ENCODE data around the gene SETBP1.

Gene SETBP1

GRCh38 chr18:44695503-44695902 is 14.8 kb downstream of the SETBP1 start:
- H3K36me3 ChIP-seq (replicated peaks) = no peaks in the 10 kb centered on the region
- DNase-seq = no peak
- in situ Hi-C loops (cut with HindIII; ENCODE audit: low pct_ligation_motif_present, low sequenced_read_pairs) = no loop called here
- no peak for TF ChIP-seq CTCF (IDR thresholded peaks at IDR 0.05; ENCODE audit: low read depth, low read length, missing control alignments)
- no peak overlapping the region for H3K27ac ChIP-seq
- H3K27me3 ChIP-seq (replicated peaks) = no peaks in the 10 kb centered on the region
- H3K4me3 ChIP-seq (ENCODE audit: low read depth, low read length) = no peak overlapping the region

- DNase-seq = no peak
- H3K27ac ChIP-seq = no peak overlapping the region
- no peak for TF ChIP-seq CTCF (IDR thresholded peaks at IDR 0.05; ENCODE audit: low read depth, low read length, missing control alignments)
- in situ Hi-C loops (cut with HindIII; ENCODE audit: low pct_ligation_motif_present, low sequenced_read_pairs) = no loop called here
- H3K27me3 ChIP-seq (replicated peaks) = no peaks in the 10 kb centered on the region
- H3K4me3 ChIP-seq (ENCODE audit: low read depth, low read length) = no peak overlapping the region
- H3K36me3 ChIP-seq (replicated peaks) = no peaks in the 10 kb centered on the region
Measured at GRCh38 chr18:44696892-44697291, 16.2 kb downstream of the SETBP1 start.

- TF ChIP-seq CTCF (IDR thresholded peaks at IDR 0.05; ENCODE audit: low read depth, low read length, missing control alignments) = no peak
- H3K4me3 ChIP-seq (ENCODE audit: low read depth, low read length) = no peak overlapping the region
- in situ Hi-C loops (cut with HindIII; ENCODE audit: low pct_ligation_motif_present, low sequenced_read_pairs) = no loop called here
- H3K36me3 ChIP-seq (replicated peaks) = no peaks in the 10 kb centered on the region
- no peak overlapping the region for H3K27ac ChIP-seq
- DNase-seq = no peak
- H3K27me3 ChIP-seq (replicated peaks) = no peaks in the 10 kb centered on the region
Measured at GRCh38 chr18:44697315-44697714, 16.6 kb downstream of the SETBP1 start.

- no peak overlapping the region for H3K4me3 ChIP-seq (ENCODE audit: low read depth, low read length)
- in situ Hi-C loops (cut with HindIII; ENCODE audit: low pct_ligation_motif_present, low sequenced_read_pairs) = no loop called here
- no peak overlapping the region for H3K27ac ChIP-seq
- TF ChIP-seq CTCF (IDR thresholded peaks at IDR 0.05; ENCODE audit: low read depth, low read length, missing control alignments) = no peak
- no peaks in the 10 kb centered on the region for H3K36me3 ChIP-seq (replicated peaks)
- no peaks in the 10 kb centered on the region for H3K27me3 ChIP-seq (replicated peaks)
- DNase-seq = no peak
Measured at GRCh38 chr18:44698518-44698917, 17.8 kb downstream of the SETBP1 start.

- Histone ChIP-seq H3K27ac (no peak overlapping the region), H3K36me3 (replicated peaks) (no peaks in the 10 kb centered on the region), H3K4me3 (ENCODE audit: low read depth, low read length) (no peak overlapping the region), H3K27me3 (replicated peaks) (no peaks in the 10 kb centered on the region)
- in situ Hi-C loops (cut with HindIII; ENCODE audit: low pct_ligation_motif_present, low sequenced_read_pairs) = no loop called here
- DNase-seq = no peak
- TF ChIP-seq CTCF (IDR thresholded peaks at IDR 0.05; ENCODE audit: low read depth, low read length, missing control alignments) = no peak
Measured at GRCh38 chr18:44699572-44700261, 19.0 kb downstream of the SETBP1 start.

- Histone ChIP-seq H3K27ac (no peak overlapping the region), H3K27me3 (replicated peaks) (no peaks in the 10 kb centered on the region), H3K36me3 (replicated peaks) (no peaks in the 10 kb centered on the region), H3K4me3 (ENCODE audit: low read depth, low read length) (no peak overlapping the region)
- peak; percentile 33 for DNase-seq
- no peak for TF ChIP-seq CTCF (IDR thresholded peaks at IDR 0.05; ENCODE audit: low read depth, low read length, missing control alignments)
- in situ Hi-C loops (cut with HindIII; ENCODE audit: low pct_ligation_motif_present, low sequenced_read_pairs) = no loop called here
Measured at GRCh38 chr18:44700652-44701051, 20.0 kb downstream of the SETBP1 start.
